ENCODE results near the gene GNB5. TPM values are rescaled to one million over a fixed set of nuclear protein-coding genes. Genes with fewer than 3 reads are reported as not detected.
"Not testable (repeated sequence)": the region's sequence is repeated elsewhere in the genome, so short reads cannot be mapped to it uniquely, and the experiment has no call there.

The GNB5 gene
- total RNA-seq, 1 experiment from 2014 or later = 48.8 TPM

DNA sequence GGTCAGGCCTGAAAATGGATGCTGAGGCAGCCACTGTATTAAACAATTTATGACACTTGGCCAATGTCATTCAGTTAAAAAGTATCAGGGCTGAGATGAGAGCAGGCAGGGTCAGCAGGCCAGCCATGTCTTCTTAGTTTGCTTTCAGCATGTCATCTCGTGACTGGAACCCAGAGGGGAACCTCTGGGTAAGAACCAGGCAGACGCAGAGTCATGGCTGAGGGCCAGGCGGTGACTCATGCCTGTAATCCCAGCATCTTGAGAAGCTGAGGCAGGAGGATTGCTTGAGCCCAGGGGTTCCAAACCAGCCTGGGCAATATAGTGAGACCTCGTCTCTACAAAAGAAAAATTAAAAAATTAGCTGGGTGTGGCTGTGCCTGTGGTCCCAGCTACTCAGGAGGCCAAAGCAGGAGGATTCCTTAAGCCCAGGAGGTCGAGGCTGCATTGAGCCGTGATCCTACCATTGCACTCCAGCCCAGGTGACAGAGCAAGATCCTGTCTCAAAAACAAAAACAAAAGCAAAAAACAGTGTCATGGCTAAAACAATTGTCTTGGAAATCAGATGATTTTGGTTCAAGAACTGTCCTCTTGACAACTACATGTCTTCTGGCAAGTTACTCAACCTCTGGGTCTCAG lies 90.3 kb downstream of the GNB5 start:
- Mint-ChIP-seq H3K4me3 (ENCODE audit: low read depth, unreplicated experiment) (no peak overlapping the region), H3K9me3 (ENCODE audit: low read depth, unreplicated experiment) (no peaks in the 10 kb centered on the region), H3K4me1 (ENCODE audit: low read depth, unreplicated experiment) (peaks cover 10% of the 10 kb centered on the region), H3K27me3 (ENCODE audit: unreplicated experiment) (no peaks in the 10 kb centered on the region), H3K36me3 (ENCODE audit: insufficient read depth, unreplicated experiment) (no peaks in the 10 kb centered on the region), H3K27ac (ENCODE audit: unreplicated experiment) (no peak overlapping the region)
- intact Hi-C loops (cut with micrococcal nuclease; ENCODE audit: unreplicated experiment) = no loop called here
- BruUV-seq (replicated peaks) = no TSS peak
- CTCF ChIA-PET = no interaction called here
- TF ChIP-seq, protein P1, sequence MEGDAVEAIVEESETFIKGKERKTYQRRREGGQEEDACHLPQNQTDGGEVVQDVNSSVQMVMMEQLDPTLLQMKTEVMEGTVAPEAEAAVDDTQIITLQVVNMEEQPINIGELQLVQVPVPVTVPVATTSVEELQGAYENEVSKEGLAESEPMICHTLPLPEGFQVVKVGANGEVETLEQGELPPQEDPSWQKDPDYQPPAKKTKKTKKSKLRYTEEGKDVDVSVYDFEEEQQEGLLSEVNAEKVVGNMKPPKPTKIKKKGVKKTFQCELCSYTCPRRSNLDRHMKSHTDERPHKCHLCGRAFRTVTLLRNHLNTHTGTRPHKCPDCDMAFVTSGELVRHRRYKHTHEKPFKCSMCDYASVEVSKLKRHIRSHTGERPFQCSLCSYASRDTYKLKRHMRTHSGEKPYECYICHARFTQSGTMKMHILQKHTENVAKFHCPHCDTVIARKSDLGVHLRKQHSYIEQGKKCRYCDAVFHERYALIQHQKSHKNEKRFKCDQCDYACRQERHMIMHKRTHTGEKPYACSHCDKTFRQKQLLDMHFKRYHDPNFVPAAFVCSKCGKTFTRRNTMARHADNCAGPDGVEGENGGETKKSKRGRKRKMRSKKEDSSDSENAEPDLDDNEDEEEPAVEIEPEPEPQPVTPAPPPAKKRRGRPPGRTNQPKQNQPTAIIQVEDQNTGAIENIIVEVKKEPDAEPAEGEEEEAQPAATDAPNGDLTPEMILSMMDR (IDR thresholded peaks at IDR 0.05; ENCODE audit: unreplicated experiment) = no peak
- DNase-seq = peak; percentile 72

DNA sequence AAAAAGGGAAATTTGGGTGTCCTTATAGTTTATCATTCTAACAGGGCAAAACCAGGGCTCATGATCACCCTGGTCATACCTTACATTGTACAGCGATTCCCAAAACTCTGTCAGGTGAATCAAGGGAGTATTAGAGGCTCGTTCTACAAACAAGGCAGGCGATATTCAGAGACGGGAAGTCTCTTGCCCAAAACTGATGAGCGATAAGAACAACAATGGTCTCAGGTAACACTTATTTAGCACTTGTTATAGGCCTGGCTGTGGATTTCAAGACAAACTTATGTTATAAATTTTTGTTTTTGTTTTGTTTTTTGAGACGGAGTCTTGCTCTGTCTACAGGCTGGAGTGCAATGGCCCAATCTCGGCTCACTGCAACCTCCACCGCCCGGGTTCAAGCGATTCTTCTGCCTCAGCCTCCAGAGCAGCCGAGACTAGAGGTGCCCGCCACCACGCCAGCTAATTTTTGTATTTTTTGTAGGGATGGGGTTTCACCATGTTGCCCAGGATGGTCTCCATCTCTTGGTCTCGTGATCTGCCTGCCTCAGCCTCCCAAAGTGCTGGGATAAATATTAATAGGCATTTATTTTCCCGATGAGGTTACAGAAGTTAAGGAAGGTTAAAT lies 91.4 kb downstream of the GNB5 start:
- TF ChIP-seq, protein P1 (IDR thresholded peaks at IDR 0.05; ENCODE audit: unreplicated experiment) = no peak
- CTCF ChIA-PET = interaction anchor here (0.6 kb wide), 1 partner anchor 1686 kb away, joined by 5 read pairs; no protein-coding TSS in a partner anchor
- BruUV-seq (replicated peaks) = no TSS peak

DNA sequence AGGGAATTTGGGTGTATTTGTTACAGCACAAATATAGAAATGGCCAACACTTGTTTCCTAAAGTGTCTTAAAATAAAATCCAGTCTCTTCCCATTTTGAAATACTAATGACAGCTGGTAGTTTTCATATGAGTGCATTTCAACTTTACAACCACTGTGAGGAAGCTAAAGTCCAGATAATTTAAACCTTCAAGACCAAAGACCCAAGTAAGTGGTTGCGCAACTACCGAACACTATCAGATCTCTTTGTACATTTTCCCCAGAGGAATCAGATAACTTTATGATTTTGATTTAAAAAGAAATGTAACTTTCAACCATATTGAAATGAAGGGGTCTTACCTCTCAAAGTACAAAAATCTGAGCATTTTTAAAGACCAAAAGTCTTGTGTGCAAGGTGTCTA lies 92.9 kb downstream of the GNB5 start:
- H3K27me3 Mint-ChIP-seq (ENCODE audit: unreplicated experiment) = no peaks in the 10 kb centered on the region
- H3K36me3 Mint-ChIP-seq (ENCODE audit: insufficient read depth, unreplicated experiment) = no peaks in the 10 kb centered on the region
- no peak overlapping the region for H3K4me3 Mint-ChIP-seq (ENCODE audit: low read depth, unreplicated experiment)
- TF ChIP-seq, protein P1 (IDR thresholded peaks at IDR 0.05; ENCODE audit: unreplicated experiment) = no peak
- DNase-seq = no peak
- peaks cover 6% of the 10 kb centered on the region for H3K4me1 Mint-ChIP-seq (ENCODE audit: low read depth, unreplicated experiment)
- no peaks in the 10 kb centered on the region for H3K9me3 Mint-ChIP-seq (ENCODE audit: low read depth, unreplicated experiment)
- CTCF ChIA-PET = no interaction called here
- BruUV-seq (replicated peaks) = no TSS peak
- intact Hi-C loops (cut with micrococcal nuclease; ENCODE audit: unreplicated experiment) = no loop called here
- no peak overlapping the region for H3K27ac Mint-ChIP-seq (ENCODE audit: unreplicated experiment)

More for the DNA sequence above, 91.4 kb downstream of the GNB5 start:
- Mint-ChIP-seq H3K36me3 (ENCODE audit: insufficient read depth, unreplicated experiment) (no peaks in the 10 kb centered on the region), H3K4me1 (ENCODE audit: low read depth, unreplicated experiment) (peaks cover 10% of the 10 kb centered on the region), H3K4me3 (ENCODE audit: low read depth, unreplicated experiment) (no peak overlapping the region), H3K27ac (ENCODE audit: unreplicated experiment) (no peak overlapping the region), H3K9me3 (ENCODE audit: low read depth, unreplicated experiment) (no peaks in the 10 kb centered on the region), H3K27me3 (ENCODE audit: unreplicated experiment) (no peaks in the 10 kb centered on the region)
- intact Hi-C loops (cut with micrococcal nuclease; ENCODE audit: unreplicated experiment) = no loop called here
- DNase-seq = no peak

DNA sequence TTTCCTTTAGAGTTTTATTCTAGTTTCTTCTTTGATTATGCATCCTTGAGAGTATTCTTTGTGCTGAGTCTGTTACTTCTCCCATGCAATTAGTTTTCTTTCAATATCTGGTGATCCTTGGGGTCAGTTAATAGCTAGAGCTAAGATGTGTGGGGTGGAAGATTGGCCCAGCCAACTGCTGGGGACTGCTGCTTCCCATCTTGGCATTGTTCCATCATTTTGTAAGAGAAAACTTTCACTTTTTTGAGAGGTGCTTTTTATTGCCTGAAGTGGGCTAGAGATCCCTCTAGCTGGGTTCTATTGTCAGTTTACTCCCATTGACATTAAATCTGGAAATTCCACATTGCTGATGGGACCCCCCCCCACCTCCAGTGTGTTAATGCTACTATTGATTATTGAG lies 94.0 kb downstream of the GNB5 start:
- intact Hi-C loops (cut with micrococcal nuclease; ENCODE audit: unreplicated experiment) = no loop called here
- Mint-ChIP-seq H3K27me3 (ENCODE audit: unreplicated experiment) (no peaks in the 10 kb centered on the region), H3K36me3 (ENCODE audit: insufficient read depth, unreplicated experiment) (no peaks in the 10 kb centered on the region), H3K9me3 (ENCODE audit: low read depth, unreplicated experiment) (no peaks in the 10 kb centered on the region), H3K27ac (ENCODE audit: unreplicated experiment) (no peak overlapping the region), H3K4me3 (ENCODE audit: low read depth, unreplicated experiment) (no peak overlapping the region), H3K4me1 (ENCODE audit: low read depth, unreplicated experiment) (no peaks in the 10 kb centered on the region)
- CTCF ChIA-PET = interaction anchor here (0.7 kb wide), 1 partner anchor 1917 kb away, joined by 5 read pairs; no protein-coding TSS in a partner anchor
- DNase-seq = no peak
- BruUV-seq (replicated peaks) = no TSS peak
- TF ChIP-seq, protein P1 (IDR thresholded peaks at IDR 0.05; ENCODE audit: unreplicated experiment) = no peak

DNA sequence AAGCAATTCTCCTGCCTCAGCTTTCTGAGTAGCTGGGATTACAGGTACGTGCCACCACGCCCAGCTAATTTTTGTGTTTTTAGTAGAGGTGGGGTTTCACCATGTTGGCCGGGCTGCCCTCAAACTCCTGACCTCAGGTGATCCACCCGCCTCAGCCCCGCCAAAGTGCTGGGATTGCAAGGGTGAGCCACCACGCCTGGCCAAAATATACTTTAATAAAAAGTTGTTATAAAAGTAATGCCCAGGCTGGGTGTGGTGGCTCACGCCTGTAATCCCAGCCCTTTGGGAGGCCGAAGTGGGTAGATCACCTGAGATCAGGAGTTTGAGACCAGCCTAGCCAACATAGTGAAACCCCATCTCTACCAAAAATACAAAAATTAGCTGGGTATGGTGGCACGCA lies 94.7 kb downstream of the GNB5 start:
- H3K9me3 Mint-ChIP-seq (ENCODE audit: low read depth, unreplicated experiment); CTCF ChIA-PET; H3K27me3 Mint-ChIP-seq (ENCODE audit: unreplicated experiment); H3K4me3 Mint-ChIP-seq (ENCODE audit: low read depth, unreplicated experiment); H3K27ac Mint-ChIP-seq (ENCODE audit: unreplicated experiment); H3K36me3 Mint-ChIP-seq (ENCODE audit: insufficient read depth, unreplicated experiment); H3K4me1 Mint-ChIP-seq (ENCODE audit: low read depth, unreplicated experiment); intact Hi-C loops (cut with micrococcal nuclease; ENCODE audit: unreplicated experiment); BruUV-seq (replicated peaks); DNase-seq: not testable (repeated sequence)

Measured in Calu3 (cell line).